Endothelial cell of hepatic sinusoid (primary cell): ENCODE data around the gene FAM227A.
"Not testable (repeated sequence)": the region's sequence is repeated elsewhere in the genome, so short reads cannot be mapped to it uniquely, and the experiment has no call there.

ENCODE experiments used
- in situ Hi-C: cut with HindIII; loops from 2 replicates; pipeline ENCODE4 v1.10.0; 2017; ENCODE audit warnings: low sequenced_read_pairs

FAM227A gene

GRCh38 chr22:38613588-38613987, 42.6 kb downstream of the FAM227A start:
- in situ Hi-C loops = no loop called here

- in situ Hi-C loops = no loop called here
Observed at GRCh38 chr22:38612217-38613006, 43.8 kb downstream of the FAM227A start.

DNA sequence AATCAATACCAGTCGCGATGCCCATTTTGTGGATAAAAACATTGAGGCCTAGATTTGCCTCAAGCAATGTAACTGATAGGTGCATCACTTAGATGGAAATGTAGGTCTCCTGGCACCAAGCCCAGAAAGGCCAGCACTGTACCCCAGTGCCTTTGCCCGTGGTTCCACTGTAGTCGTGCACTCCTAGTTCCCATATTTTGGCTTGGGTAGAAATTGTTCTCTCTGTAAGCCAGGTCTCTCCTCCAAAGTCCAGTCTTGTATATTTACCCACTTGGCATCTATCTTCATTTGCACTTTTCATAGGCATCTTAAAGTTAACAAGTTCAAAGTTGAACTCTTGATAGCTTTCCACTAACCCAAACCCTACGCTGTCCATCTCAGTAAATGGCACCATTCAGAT, 44.6 kb downstream of the FAM227A start:
- in situ Hi-C loops = no loop called here

DNA sequence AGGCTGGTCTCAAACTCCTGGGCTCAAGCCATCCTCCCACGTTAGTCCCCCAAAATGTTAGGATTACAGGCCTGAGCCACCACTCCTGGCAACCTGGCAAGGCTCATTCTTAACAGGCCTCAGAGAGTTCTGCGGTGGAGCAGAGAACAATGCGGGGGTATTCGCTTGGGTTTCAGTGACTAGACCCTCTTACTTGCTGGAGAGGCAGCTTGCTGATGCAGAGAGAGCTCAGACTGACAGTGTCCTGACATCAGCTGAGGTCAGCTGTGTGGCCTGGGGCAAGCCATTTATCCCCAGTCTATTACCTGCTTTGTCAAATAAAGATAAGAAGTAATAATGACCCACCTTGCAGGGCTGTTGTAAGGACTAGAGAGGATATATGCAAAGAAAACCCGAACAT, 46.0 kb downstream of the FAM227A start:
- in situ Hi-C loops = no loop called here

GRCh38 chr22:38608992-38609750, 47.0 kb downstream of the FAM227A start:
- in situ Hi-C loops = loop anchor here (5.0 kb wide), 2 partner anchors 43 to 52 kb away; no protein-coding TSS in a partner anchor

- in situ Hi-C loops = loop anchor here (5.0 kb wide), 2 partner anchors 45 to 50 kb away; no protein-coding TSS in a partner anchor
Observed at GRCh38 chr22:38607680-38608079, 48.5 kb downstream of the FAM227A start.

DNA sequence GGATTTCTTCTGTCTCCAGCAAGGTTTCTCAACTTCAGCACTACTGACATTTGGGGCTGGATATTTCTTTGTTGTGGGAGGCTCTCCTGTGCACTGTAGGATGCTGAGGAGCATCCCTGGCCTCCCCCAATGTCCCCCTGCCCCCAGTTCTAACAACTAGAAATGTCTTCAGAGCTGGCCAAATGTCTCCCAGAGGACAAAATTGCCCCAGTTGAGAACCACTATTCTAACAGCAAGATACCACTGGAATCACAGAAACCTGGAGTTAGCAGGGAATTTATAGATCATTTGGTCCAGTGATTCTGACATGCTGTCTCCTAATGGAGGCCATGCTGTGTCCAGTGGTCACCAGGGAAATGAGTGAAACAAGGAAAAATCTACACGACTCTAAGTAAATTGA, 54.0 kb downstream of the FAM227A start:
- in situ Hi-C loops = no loop called here

GRCh38 chr22:38601221-38601764, 54.9 kb downstream of the FAM227A start:
- in situ Hi-C loops = no loop called here

- in situ Hi-C loops = no loop called here
Observed at GRCh38 chr22:38599466-38599865, 56.7 kb downstream of the FAM227A start.

- in situ Hi-C loops = not testable (repeated sequence)
Observed at GRCh38 chr22:38582923-38583322, 73.3 kb downstream of the FAM227A start.

- in situ Hi-C loops = no loop called here
Observed at GRCh38 chr22:38578505-38578904, 77.7 kb downstream of the FAM227A start.

GRCh38 chr22:38572065-38572464, 84.1 kb downstream of the FAM227A start:
- in situ Hi-C loops = no loop called here

- in situ Hi-C loops = no loop called here
Observed at GRCh38 chr22:38570779-38571364, 85.3 kb downstream of the FAM227A start.

- in situ Hi-C loops = no loop called here
Observed at GRCh38 chr22:38569972-38570778, 86.0 kb downstream of the FAM227A start, which contains the start of gene DMC1. TSS of gene DMC1 (minus strand) at chr22:38570183. CDS start at chr22:38568256, 1,927 bp downstream.

- in situ Hi-C loops = no loop called here
Observed at GRCh38 chr22:38569181-38569971, 86.8 kb downstream of the FAM227A start.

- in situ Hi-C loops = no loop called here
Observed at GRCh38 chr22:38567531-38568285, 88.5 kb downstream of the FAM227A start.

DNA sequence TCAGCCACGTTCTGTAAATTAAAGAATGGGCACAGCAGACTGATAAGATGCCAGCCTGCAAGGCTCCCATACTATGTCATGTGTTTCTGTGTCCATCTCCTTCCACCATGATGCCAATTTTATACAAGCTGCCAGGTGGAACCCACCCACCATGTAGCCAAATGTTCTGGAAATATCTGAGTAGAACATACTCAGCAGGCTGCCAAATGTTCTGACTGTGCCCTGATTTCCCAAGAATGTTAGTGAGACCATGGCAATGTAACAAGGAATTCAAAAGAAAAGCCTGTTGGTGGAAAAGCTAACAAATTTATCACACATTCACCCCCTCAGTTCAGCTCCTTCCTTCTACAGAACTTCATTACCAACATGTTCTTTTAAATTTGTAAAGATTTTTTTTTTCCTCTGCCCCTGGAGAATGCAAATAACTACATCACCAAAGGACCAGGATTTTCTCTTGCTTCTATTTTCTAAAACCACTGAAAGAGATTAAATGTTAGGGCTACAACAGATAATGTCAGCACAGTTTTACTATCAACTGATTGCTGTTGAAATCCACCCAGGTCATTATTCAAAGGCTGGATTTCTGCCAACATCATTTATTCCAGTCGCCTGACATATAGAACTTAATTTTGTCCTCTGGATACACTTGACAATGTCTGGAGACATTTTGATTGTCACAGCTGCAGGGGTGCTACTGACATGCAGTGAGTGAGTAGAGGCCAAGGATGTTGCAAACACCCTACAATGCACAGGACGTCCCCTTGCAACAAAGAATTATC, 89.3 kb downstream of the FAM227A start:
- in situ Hi-C loops = no loop called here

GRCh38 chr22:38565441-38565840, 90.8 kb downstream of the FAM227A start:
- in situ Hi-C loops = no loop called here
